ENCODE data around the gene PRUNE2.

GRCh38 chr9:76620996-76621395 is 284.9 kb downstream of the PRUNE2 start:
- TF ChIP-seq CTCF (IDR thresholded peaks at IDR 0.05) (no peak), POLR2A (IDR thresholded peaks at IDR 0.05) (no peak)

Measured in breast epithelium (tissue), 3 donors.